GDM1 (cell line): ENCODE data around the gene RASGEF1C.

Experiments used
- DNase-seq: peaks from one replicate; lab custom pipeline; 2025; lab: John Stamatoyannopoulos, UW

RASGEF1C gene

DNA sequence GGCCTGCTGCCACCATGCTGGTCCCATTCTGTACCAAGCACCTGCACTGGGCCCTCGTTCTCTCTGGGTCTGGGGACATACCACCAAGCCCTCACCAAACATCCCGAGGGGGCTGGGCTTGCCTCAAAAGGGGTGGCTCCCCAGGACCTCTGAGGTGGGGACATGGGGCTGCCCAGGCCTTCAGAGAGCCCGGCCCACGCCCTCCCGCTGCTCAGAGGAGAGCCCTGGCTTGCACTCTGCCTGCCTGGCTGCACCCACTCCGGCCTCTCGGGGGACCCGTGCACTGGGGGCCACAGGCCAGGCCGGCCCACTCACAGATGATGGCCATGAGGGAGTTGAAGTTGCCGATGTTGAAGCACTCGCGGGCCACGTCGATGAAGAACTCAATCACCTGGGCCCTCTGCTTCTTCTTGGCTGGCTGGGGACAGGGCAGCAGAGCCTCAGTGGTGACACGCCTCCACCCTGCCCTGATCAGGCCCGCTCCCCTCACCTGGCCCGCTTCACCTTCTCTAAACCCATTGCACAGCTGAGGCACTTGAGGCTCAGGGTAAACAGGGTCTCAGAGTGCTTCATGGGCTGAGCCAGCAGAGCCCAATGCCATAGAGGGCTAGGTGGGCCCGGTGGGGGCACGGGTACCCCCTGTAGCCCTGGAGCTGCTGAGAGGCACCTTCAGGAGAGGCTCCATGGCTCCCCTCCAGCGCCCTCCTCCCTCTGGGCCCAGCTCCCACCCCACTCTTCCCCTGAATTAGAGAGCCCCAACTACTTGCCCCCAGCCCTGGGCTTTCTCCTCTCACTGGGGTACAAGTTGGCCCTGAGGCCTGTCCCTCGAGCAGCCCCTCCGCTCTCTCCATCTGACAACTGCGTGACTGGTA is 89.7 kb downstream of the RASGEF1C start:
- no peak for DNase-seq

DNA sequence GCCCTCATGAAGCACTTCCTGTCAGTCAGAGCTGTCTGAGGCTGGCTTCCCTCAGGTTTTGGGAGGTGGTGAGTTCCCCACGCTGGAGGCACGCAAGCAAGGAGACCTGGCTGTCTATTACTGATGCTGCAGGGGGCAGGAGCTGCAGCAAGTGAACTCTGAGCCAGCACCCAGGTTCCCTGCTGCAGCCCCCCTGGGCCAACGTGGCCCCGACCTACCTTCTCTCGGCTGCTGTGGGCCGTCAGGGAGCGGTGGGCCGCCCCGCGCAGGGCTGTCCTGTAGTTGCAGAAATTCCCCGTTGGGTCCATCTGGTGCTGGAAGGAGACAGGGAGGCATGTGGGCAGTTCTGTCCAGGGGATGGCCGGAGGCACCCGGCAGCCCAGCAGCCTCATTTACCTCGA is 90.6 kb downstream of the RASGEF1C start:
- DNase-seq, result no peak

GRCh38 chr5:180117000-180117725 is 91.8 kb downstream of the RASGEF1C start:
- DNase-seq, result no peak

- no peak for DNase-seq
Observed at GRCh38 chr5:180116077-180116999, 92.7 kb downstream of the RASGEF1C start.

DNA sequence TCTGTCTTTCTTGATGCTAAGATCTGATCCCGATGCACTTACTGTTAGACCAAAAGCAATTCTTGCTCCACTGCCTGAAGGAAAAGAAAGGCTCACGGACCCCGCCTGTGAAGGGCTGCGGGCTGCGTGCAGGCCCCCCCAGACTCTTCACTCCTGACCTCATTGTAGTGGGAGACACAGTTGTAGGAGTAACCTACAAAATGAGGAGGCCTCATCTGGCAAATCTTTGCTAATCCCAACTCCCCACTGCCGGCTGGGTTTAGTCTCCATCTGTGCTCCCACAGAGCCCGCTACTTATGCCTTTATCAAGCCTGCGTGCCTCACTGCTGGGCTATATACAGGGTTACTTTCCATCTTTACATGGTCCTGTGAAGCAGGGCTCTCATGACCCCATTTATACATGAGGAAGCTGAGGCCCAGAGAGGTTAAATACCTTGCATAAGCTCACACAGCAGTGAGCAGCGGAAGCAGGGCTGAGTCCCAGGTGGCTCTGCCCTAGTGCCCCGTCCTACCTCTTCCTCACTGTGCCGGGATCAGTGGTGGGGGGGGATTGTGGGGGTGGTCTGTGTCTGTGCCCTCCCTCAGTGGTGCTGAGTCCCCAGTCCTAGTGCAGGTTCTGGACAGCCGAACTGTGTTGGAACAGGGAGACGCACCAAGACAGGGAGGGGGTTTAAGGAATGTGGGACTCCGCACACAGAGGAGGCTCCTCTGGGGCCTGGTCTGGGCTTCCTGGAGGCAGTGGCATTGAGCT is 93.5 kb downstream of the RASGEF1C start:
- DNase-seq, result no peak

- DNase-seq, result no peak
Observed at GRCh38 chr5:180114304-180115003, 94.6 kb downstream of the RASGEF1C start.

- no peak for DNase-seq
Observed at GRCh38 chr5:180113660-180114303, 95.2 kb downstream of the RASGEF1C start.

- no peak for DNase-seq
Observed at GRCh38 chr5:180112181-180112861, 96.7 kb downstream of the RASGEF1C start.

DNA sequence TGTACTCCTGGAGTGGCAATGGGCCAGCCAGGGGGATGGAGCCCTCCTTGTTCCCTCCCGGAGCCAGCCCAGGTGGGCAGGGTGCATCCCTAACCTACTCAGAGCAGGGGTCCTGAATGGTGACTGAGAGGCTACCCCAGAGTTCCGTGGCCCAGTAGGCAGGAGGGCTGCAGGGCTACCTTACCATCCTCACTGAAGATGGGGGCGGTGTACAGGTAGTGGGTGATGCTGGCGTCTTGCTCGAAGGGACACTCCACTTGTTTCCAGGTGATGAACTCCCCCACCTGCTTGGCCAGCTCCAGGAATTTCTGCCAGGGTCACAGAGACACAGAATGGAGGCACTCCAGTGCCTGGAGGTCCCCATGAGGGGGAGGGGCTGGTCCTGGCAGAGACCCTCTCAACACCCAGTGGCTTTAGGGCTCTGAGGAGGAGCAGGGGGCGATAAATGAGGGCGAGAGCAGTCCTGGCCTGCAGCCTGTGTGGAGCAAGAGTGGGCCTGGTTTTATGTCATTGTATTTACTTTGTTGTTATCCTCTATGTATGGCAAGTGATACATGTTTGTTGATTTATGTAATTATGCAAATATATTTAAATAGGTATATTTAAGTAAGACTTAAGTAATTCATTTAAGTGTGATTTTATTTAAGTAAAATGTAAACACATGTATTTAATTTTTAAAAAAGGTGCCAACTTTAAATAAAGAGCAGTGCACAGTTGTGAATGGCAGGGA is 97.6 kb downstream of the RASGEF1C start:
- DNase-seq, result no peak

GRCh38 chr5:180109920-180110319 is 99.1 kb downstream of the RASGEF1C start:
- no peak for DNase-seq

DNA sequence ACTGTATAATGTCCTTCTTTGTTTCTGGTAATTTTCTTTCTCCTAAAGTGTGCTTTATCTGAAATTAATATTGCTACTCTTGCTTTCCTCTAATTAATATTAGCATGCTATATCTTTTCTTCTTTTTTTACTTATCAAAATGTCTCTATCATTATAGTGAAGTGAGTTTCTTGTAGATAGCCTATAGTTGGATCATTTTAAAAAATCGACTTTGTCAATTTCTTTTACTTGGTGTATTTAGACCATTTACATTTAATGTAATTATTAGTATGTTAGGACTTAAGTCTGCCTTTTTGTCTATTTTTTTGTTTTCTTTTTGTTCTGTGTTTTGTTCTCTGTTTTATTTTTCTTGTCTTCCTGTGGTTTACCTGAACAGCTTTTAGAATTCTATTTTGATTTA is 102.0 kb downstream of the RASGEF1C start:
- DNase-seq, result no peak

DNA sequence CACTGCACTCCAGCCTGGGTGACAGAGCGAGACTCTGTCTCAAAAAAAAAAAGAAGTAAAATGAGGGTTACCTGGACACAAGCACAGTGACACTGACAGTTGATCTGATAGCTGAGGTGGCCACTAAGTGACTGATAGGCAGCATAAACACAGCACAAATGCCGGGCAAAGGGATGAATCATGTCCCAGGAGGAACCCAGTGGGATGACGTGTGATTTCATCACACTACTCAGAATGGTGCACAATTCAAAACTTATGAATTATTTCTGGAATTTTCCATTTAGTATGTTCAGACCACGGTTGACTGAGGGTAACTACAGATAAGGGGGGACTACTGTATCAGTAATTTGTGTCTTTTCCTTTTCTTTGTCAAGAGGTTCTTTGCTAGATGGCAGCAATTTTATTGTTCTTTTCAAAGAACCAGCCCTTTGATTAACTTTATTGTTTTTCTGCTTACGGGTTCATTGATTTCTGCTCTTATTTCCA is 103.1 kb downstream of the RASGEF1C start:
- no peak for DNase-seq

DNA sequence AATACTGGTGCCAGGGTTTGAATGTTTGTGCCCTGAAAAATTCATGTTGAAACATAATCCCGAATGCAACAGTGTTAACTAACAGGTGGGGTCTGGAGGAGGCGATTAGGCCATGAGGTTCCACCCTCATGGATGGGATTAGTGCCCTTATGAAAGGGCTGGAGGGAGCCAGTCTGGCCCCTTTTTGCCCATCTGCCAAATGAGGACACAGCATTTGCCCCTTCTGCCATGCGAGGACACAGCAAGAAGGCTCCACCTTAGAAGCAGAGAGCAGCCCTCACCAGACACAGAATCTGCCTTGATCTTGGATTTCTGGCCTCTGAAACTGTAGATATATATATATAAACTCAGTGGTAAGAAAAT is 104.9 kb downstream of the RASGEF1C start:
- DNase-seq, result no peak

GRCh38 chr5:180103487-180104167 is 105.4 kb downstream of the RASGEF1C start:
- no peak for DNase-seq

DNA sequence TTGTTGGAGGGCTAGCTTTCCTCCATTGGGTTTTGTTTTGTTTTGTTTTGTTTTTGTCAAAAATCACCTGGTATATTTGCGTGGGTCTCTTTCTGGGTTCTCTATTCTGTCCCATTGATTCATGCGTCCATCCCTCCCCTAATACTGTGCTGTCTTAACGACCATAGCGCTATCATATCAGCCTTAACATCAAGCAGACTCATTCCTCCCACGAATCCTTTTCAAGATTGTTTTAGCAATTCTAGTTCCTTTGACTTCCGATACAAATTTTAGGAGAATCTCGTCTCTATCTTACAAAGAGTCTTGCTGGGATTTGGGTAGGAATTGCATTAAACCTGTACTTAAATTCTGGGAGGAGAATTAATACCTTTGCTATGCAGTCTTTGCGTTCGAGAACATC is 106.4 kb downstream of the RASGEF1C start:
- no peak for DNase-seq

GRCh38 chr5:180101451-180102105 is 107.4 kb downstream of the RASGEF1C start:
- DNase-seq, result no peak

DNA sequence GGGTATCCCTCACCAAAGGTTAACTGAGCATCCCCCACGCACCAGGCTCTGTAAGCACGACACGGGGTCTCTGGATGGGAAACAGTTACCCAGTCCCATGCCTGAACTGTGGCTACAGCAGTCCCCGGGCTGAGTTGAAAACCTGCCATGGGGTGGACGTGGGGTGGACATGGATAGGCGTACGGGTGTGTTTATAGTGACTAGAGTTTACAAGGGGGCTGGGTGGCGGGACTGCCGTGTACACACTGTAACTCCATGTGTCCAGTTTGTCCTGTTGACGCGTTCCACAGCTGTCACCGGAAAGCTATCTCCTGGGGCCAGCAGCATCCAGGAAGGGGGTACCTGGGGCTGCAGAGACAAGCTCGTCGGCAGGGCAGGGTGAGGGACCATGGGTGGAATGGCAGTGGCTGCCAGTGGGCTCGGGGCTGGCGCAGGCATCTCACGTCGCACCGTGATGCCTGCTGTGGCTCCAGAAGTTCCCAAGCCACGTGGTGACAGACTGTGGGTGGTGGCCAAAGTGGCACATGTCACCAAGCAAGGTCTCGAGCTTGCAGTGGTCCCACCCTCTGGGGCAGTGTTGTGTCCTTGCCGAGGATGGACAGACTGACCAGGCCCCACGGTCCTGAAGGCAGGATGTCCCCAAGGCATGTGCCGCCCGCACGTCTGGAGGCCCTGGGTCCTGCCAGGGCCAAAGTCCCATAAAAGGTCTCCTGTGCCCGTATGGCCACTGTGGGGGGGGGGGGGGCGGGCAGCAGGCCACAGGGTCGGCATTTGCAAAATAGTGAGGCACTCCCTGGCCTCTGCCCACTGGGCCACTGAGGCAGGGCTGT is 108.2 kb downstream of the RASGEF1C start:
- no peak for DNase-seq
